ENCODE data around the gene OR56A4.

Gene OR56A4

DNA sequence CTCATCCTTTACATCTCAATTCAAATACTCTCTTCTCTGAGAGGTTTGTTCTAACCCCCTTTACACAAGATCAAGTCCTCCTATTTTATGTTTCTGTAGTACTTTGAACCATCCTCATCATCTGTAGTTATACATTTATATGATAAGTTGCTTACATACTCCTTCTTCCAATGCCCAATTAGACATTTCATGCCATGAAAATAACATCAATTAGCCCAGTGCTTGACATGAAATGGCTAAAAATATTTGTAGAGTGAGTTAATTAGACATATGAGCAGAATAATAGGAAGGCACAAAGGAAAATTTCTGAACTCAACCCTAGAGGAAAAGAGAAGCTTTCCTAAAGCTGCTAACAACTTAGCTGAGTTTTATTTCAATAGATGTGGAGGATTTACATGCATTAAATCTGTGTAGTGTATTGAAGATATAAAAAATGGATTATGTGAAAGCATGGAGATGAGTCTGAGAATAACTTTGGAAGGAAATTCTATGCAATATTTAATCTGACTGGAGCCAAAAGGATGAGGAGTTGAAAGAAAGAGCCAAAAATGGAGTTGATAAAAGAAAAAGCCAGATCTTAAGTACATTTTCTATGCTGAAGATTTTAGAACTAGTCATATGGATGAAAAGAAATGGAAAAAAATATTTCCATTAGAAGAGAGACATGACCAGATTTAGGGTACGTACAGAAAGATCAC, 24.1 kb upstream of the OR56A4 start, which contains the start of gene OR56A1:
Gene OR56A1 (minus strand): TSS at position 51 of the 698 bp plus-strand sequence. CDS start 3,066 bp downstream, outside the sequence.
- no peaks in the 10 kb centered on the region for H4K20me1 ChIP-seq (ENCODE audit: low read depth, low read length)
- no peaks in the 10 kb centered on the region for H3K9me2 ChIP-seq (replicated peaks; ENCODE audit: insufficient read depth, low read length)
- no peaks in the 10 kb centered on the region for H3K27me3 ChIP-seq (ENCODE audit: low read length)
- no peaks in the 10 kb centered on the region for H3K9me3 ChIP-seq (ENCODE audit: insufficient read depth, low read length)
- no peak within 1 kb of the TSS for H2AFZ ChIP-seq (ENCODE audit: low read depth, low read length, severe bottlenecking)
- no peak within 1 kb of the TSS for H3K4me3 ChIP-seq (ENCODE audit: insufficient read depth, low read length, poor library complexity, severe bottlenecking)
- H3K4me2 ChIP-seq (ENCODE audit: low read depth, low read length, poor library complexity, severe bottlenecking): no peak within 1 kb of the TSS
- H3K36me3 ChIP-seq (ENCODE audit: low read length): no peaks in the 10 kb centered on the region
- no peaks in the 10 kb centered on the region for H3F3A ChIP-seq (ENCODE audit: insufficient read depth)
- H3K79me2 ChIP-seq (ENCODE audit: insufficient read depth, low read length): no peaks in the 10 kb centered on the region
- no peak within 1 kb of the TSS for H3K9ac ChIP-seq (ENCODE audit: low read length)
- H3K27ac ChIP-seq (ENCODE audit: low read depth, low read length): no peak within 1 kb of the TSS
- no peak for TF ChIP-seq EZH2phosphoT487 (conservative IDR thresholded peaks at IDR 0.05; ENCODE audit: low read length)
- TF ChIP-seq, protein P1, sequence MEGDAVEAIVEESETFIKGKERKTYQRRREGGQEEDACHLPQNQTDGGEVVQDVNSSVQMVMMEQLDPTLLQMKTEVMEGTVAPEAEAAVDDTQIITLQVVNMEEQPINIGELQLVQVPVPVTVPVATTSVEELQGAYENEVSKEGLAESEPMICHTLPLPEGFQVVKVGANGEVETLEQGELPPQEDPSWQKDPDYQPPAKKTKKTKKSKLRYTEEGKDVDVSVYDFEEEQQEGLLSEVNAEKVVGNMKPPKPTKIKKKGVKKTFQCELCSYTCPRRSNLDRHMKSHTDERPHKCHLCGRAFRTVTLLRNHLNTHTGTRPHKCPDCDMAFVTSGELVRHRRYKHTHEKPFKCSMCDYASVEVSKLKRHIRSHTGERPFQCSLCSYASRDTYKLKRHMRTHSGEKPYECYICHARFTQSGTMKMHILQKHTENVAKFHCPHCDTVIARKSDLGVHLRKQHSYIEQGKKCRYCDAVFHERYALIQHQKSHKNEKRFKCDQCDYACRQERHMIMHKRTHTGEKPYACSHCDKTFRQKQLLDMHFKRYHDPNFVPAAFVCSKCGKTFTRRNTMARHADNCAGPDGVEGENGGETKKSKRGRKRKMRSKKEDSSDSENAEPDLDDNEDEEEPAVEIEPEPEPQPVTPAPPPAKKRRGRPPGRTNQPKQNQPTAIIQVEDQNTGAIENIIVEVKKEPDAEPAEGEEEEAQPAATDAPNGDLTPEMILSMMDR (IDR thresholded peaks at IDR 0.05; ENCODE audit: insufficient read depth, low read length, poor library complexity, severe bottlenecking): no peak

DNA sequence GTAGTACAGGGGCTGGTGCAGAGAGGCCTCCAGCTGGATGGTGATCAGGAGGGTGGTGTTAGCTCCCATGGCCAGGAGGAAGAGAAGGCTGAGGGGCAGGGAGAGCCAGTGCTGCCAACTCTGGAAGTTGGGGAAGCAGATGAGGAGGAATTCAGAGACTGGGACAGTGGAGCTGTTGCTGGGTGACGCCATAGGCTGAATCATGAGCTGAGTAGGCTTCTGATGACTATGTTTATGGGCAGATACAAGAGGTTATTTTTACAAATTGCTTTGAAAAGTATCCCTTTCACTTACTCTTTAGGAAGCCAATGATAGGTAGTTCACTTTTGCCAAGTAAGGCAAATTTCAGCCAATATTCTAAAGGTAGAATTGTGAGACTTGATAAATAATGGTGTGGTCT, 20.8 kb upstream of the OR56A4 start:
- Histone ChIP-seq H3K9me3 (ENCODE audit: insufficient read depth, low read length) (no peaks in the 10 kb centered on the region), H3K9me2 (replicated peaks; ENCODE audit: insufficient read depth, low read length) (no peaks in the 10 kb centered on the region)

GRCh38 chr11:6025056-6025455, 18.3 kb upstream of the OR56A4 start:
- TF ChIP-seq, protein P1 (IDR thresholded peaks at IDR 0.05; ENCODE audit: insufficient read depth, low read length, poor library complexity, severe bottlenecking): no peak
- no peak for TF ChIP-seq EZH2phosphoT487 (conservative IDR thresholded peaks at IDR 0.05; ENCODE audit: low read length)
- Histone ChIP-seq H3F3A (ENCODE audit: insufficient read depth) (no peaks in the 10 kb centered on the region), H3K27ac (ENCODE audit: low read depth, low read length) (no peak overlapping the region), H3K36me3 (ENCODE audit: low read length) (no peaks in the 10 kb centered on the region), H3K79me2 (ENCODE audit: insufficient read depth, low read length) (no peaks in the 10 kb centered on the region), H3K4me2 (ENCODE audit: low read depth, low read length, poor library complexity, severe bottlenecking) (no peak overlapping the region), H3K9me2 (replicated peaks; ENCODE audit: insufficient read depth, low read length) (no peaks in the 10 kb centered on the region), H3K9me3 (ENCODE audit: insufficient read depth, low read length) (no peaks in the 10 kb centered on the region), H2AFZ (ENCODE audit: low read depth, low read length, severe bottlenecking) (no peak overlapping the region), H3K27me3 (ENCODE audit: low read length) (no peaks in the 10 kb centered on the region), H3K9ac (ENCODE audit: low read length) (no peak overlapping the region), H3K4me3 (ENCODE audit: insufficient read depth, low read length, poor library complexity, severe bottlenecking) (no peak overlapping the region), H4K20me1 (ENCODE audit: low read depth, low read length) (no peaks in the 10 kb centered on the region)

More for the DNA sequence above, 20.8 kb upstream of the OR56A4 start:
- TF ChIP-seq EZH2phosphoT487 (conservative IDR thresholded peaks at IDR 0.05; ENCODE audit: low read length): no peak
- TF ChIP-seq, protein P1 (IDR thresholded peaks at IDR 0.05; ENCODE audit: insufficient read depth, low read length, poor library complexity, severe bottlenecking): no peak
- Histone ChIP-seq H3K27me3 (ENCODE audit: low read length) (no peaks in the 10 kb centered on the region), H3K4me3 (ENCODE audit: insufficient read depth, low read length, poor library complexity, severe bottlenecking) (no peak overlapping the region), H2AFZ (ENCODE audit: low read depth, low read length, severe bottlenecking) (no peak overlapping the region), H3K9ac (ENCODE audit: low read length) (no peak overlapping the region), H4K20me1 (ENCODE audit: low read depth, low read length) (no peaks in the 10 kb centered on the region), H3K4me2 (ENCODE audit: low read depth, low read length, poor library complexity, severe bottlenecking) (no peak overlapping the region), H3K79me2 (ENCODE audit: insufficient read depth, low read length) (no peaks in the 10 kb centered on the region), H3F3A (ENCODE audit: insufficient read depth) (no peaks in the 10 kb centered on the region), H3K36me3 (ENCODE audit: low read length) (no peaks in the 10 kb centered on the region), H3K27ac (ENCODE audit: low read depth, low read length) (no peak overlapping the region)

Data from SU-DHL-6 (cell line).